ENCODE measurements around the gene PES1.
"Not testable (repeated sequence)": the region's sequence is repeated elsewhere in the genome, so short reads cannot be mapped to it uniquely, and the experiment has no call there.

The PES1 gene

DNA sequence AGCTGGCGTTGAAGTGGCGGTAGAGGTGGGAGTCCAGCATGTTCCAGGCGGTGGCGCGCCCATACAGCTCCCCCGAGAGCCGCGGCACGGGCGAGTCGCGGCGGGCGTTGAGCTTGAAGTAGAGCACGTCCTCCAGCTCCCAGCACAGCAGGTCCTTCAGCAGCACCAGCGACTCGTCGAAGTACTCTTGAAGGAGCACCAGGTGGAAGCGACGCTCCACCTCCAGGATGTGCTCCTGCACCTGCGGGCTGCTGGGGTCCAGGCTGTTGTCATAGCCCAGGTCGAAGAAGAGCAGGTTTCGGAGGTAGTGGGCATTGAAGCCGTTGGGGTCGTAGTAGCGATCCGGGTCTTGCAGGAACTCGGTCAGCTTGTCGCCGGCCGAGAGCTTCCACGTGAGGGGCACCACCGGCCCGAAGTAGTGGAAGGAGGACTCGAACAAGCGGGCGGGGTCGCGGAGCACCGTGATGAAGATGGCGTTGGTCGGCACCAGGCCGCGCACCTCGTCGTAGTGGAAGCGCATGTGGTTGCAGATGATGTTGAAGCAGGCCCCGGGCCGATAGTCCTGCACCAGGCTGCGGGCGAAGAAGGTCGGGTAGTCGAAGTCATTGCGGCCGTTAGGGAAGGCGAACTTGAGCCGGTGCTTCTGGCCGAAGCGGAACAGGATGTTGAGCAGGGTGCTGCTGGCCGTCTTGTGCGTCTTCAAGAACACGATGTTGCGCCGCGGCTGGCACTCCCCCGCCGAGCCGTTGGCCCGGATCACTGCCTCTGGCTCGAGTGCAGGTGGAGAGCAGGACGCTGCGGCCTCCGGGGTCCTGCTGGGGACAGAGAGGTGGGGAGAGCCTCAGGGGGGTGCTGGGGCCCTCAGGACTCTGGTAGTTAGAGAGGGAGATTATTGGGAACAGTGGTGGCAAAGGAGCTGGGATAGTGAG, 36.2 kb downstream of the PES1 start:
- DNase-seq (ENCODE audit: low read depth in 2 of 2): no peak

DNA sequence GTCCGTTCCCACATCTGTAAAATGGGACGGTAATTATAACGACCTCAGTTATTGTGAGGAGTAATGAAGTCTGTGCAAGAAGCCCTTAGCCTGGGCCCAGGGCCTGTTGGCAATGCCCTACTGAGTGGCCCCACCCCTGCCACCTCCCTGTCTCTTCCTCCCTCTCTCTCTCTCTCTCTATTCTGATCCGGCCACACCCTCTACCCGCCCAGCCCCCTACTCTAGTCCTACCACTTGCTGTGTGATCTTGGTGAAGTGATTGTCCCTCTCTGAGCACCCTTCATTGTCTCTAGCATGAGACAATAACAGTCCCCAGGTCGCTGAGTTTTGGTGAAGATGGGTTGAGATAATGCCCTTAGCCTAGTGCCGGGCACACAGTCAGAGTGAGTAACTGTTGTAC, 37.7 kb downstream of the PES1 start:
- DNase-seq (ENCODE audit: low read depth in 2 of 2): no peak

DNA sequence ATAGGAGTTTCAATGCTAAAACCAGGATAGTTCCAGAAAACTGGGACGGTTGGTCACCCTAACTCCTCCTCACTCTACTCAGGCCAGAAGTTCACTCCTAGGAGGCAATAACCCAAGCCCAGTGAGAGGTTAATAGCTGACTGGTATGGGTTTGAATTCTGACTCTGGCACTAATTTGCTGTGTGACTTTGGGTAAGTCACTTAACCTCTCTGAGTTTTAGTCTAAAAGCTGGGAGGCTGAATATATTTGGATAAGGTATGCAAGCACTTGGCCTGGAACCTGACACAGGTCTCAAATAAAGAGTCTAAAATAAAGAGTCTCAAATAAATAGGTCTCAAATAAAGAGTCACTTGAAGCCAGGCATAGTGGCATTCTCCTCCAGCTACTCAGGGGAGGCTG, 39.0 kb downstream of the PES1 start:
- DNase-seq (ENCODE audit: low read depth in 2 of 2): no peak

DNA sequence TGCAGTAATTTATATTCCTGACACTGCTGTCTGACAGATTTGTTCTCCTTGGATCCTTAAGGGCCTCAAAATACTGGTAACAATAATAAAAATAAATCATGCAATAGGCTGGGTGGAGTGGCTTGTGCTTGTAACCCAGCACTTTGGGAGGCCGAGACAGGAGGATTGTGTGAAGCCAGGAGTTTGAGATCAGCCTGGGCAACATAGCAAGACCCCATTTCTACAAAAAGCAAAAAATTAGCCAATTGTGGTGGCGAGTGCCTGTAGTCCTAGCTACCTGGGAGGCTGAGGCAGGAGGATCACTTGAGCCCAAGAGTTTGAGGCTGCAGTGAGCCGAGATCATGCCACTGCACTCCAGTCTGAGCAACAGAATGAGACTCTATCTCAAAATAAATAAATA, 39.9 kb downstream of the PES1 start:
- DNase-seq (ENCODE audit: low read depth in 2 of 2): not testable (repeated sequence)

DNA sequence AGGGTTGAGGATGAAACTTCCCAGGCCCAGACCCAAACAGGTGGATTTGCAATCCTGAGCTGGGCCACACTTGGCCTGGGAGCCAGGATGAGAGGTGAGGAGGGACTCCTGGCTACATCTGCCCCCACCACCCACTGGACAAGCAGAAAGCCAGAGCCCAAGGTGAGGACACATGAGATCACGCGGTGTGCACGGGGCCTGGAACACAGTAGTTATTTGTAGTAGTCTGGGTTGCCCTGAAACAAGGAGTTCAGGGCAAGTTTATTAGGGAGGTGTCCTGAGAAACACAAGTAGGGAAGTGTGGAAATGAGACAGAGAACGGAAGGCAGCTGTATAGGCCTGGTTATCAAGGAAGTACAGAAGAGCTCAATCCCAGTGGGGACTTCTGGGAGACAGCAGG, 44.5 kb downstream of the PES1 start:
- DNase-seq (ENCODE audit: low read depth in 2 of 2): no peak

DNA sequence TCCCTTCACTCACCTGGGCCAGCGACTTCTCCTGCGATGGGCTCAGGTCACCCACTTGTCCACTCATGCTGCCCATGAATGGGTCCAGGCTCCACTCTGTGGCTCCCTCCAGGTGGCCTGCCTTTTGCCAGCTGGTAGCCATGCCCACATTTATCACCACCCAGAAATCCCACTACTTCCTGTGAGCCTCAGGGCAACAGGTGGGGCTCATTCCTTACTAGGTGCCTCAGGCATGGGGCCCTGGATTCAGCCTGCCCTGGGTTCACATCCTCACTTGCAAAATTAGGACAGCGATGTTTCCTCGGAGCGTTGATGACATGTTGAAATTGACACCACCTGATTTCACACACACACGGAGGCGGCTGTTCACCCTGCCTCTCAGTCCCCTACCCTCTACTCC, 45.1 kb downstream of the PES1 start, which contains the start of gene SEC14L6:
Gene SEC14L6 (minus strand): TSS at position 126 of the 400 bp plus-strand sequence. CDS start 59 bp downstream, at position 67.
- no peak for DNase-seq (ENCODE audit: low read depth in 2 of 2)

DNA sequence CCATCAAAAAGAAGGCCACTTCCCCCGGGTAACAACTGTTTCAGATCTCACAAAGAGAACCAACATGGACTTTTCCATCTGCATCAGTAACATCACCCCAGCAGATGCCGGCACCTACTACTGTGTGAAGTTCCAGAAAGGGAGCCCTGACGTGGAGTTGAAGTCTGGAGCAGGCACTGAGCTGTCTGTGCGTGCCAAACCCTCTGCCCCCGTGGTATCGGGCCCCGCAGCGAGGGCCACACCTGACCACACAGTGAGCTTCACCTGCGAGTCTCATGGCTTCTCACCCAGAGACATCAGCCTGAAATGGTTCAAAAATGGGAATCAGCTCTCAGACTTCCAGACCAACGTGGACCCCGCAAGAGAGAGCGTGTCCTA, 48.9 kb downstream of the PES1 start:
- no peak for DNase-seq (ENCODE audit: low read depth in 2 of 2)

DNA sequence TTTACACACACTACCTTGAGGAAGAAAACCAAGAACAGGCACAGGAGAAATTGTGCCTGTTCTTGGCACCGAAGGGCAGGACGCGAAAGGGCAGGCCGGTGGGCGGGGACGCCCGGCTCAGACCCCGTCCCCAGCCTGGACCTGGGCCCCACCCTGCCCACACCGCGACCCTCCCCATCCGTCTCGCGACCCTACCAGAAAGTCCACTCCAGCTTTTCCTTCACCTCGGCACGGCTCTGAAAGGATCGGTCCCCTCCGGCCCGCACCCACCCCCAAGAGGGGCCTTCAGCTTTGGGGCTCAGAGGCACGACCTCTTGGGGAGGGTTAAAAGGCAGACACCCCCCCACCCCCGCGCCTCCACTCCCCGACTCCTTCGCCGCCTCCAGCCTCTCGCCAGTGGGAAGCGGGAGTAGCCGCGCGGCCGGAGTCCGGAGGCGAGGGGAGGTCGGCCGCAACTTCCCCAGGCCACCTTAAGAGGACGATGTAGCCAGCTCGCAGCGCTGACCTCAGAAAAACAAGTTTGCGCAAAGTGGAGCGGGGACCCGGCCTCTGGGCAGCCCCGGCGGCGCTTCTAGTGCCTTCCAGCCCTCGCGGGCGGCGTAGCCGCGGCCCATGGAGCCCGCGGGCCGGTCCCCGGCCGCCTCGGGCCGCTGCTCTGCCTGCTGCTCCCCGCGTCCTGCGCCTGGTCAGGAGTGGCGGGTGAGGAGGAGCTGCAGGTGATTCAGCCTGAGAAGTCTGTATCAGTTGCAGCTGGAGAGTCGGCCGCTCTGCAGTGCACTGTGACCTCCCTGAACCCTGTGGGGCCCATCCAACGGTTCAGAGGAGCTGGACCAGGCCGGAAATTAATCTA, 49.5 kb downstream of the PES1 start:
- DNase-seq (ENCODE audit: low read depth in 2 of 2): no peak

- DNase-seq (ENCODE audit: low read depth in 2 of 2): not testable (repeated sequence)
Observed at GRCh38 chr22:30541511-30541910, 50.2 kb downstream of the PES1 start.

- no peak for DNase-seq (ENCODE audit: low read depth in 2 of 2)
Observed at GRCh38 chr22:30539368-30539767, 52.3 kb downstream of the PES1 start.

- DNase-seq (ENCODE audit: low read depth in 2 of 2): no peak
Observed at GRCh38 chr22:30538280-30538679, 53.4 kb downstream of the PES1 start.

- DNase-seq (ENCODE audit: low read depth in 2 of 2): no peak
Observed at GRCh38 chr22:30537083-30537731, 54.5 kb downstream of the PES1 start.

DNA sequence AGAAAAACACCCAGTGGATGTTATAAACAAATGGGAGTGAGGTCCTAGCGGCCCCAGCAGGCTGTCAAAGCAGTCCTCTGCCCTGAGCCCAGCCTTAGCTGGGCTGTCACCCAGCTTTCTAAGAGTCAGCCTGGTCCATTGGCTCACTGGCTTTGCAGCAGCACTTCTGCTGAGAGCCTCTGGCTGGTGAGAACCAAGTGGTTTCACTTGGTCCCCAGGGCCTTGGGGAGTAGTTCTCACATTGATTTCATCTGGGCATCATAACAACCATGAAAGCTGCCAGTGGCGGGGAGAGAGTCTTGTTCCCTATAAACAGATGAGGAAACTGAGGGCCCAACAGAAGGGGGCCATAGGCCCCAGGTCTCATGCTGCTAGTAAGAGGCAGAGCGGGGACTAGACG, 56.5 kb downstream of the PES1 start:
- no peak for DNase-seq (ENCODE audit: low read depth in 2 of 2)

- no peak for DNase-seq (ENCODE audit: low read depth in 2 of 2)
Observed at GRCh38 chr22:30531651-30532608, 59.8 kb downstream of the PES1 start.

DNA sequence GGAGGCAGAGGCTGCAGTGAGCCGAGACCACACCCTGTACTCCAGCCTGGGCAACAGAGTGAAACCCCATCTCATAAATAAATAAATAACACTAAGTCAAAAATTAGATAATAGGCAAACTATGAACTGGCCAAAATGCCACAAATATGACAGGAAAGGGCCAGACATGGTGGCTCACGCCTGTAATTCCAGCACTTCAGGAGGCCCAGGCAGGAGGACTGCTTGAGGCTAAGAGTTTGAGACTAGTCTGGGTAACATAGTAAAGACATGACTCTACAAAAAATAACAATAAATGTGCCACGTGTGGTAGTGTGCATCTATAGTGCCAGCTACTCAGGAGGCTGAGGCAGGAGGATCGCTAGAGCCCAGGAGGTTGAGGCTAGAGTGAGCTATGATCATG, 65.1 kb downstream of the PES1 start:
- no peak for DNase-seq (ENCODE audit: low read depth in 2 of 2)

Data from stimulated activated CD8-positive, alpha-beta memory T cell treated with anti-CD3 and anti-CD28 coated beads, Interleukin-7, amount 100 ng/mL, for 1 hour (primary cell).